HG03354 (cell line): ENCODE measurements around the gene TTLL5.

Source experiments
- ATAC-seq: cut with Tn5 transposase; IDR thresholded peaks from one replicate; pipeline ENCODE4 v1.9.1; 2021; ENCODE audit warnings: mild to moderate bottlenecking; ENCODE audit not compliant: unreplicated experiment, poor library complexity, severe bottlenecking

Gene TTLL5

GRCh38 chr14:75851574-75851866, 190.5 kb downstream of the TTLL5 start:
- no peak for ATAC-seq

- ATAC-seq, result no peak
Observed at GRCh38 chr14:75854111-75854799, 193.2 kb downstream of the TTLL5 start.

GRCh38 chr14:75857199-75857598, 196.2 kb downstream of the TTLL5 start:
- ATAC-seq, result no peak

- no peak for ATAC-seq
Observed at GRCh38 chr14:75858362-75858761, 197.3 kb downstream of the TTLL5 start.

GRCh38 chr14:75859746-75860145, 198.7 kb downstream of the TTLL5 start:
- ATAC-seq, result no peak

GRCh38 chr14:75860561-75861160, 199.6 kb downstream of the TTLL5 start:
- ATAC-seq, result no peak

GRCh38 chr14:75861161-75861621, 200.1 kb downstream of the TTLL5 start:
- no peak for ATAC-seq

GRCh38 chr14:75863221-75863620, 202.2 kb downstream of the TTLL5 start:
- no peak for ATAC-seq

GRCh38 chr14:75864352-75864751, 203.3 kb downstream of the TTLL5 start:
- no peak for ATAC-seq

- ATAC-seq, result no peak
Observed at GRCh38 chr14:75865531-75865930, 204.5 kb downstream of the TTLL5 start.

- ATAC-seq, result no peak
Observed at GRCh38 chr14:75866970-75867369, 205.9 kb downstream of the TTLL5 start.

- ATAC-seq, result no peak
Observed at GRCh38 chr14:75871181-75871880, 210.3 kb downstream of the TTLL5 start.

- ATAC-seq, result peak; percentile 98
Observed at GRCh38 chr14:75875958-75876357, 214.9 kb downstream of the TTLL5 start.

- ATAC-seq, result no peak
Observed at GRCh38 chr14:75876530-75876929, 215.5 kb downstream of the TTLL5 start.

GRCh38 chr14:75877292-75877691, 216.2 kb downstream of the TTLL5 start:
- ATAC-seq, result no peak

- no peak for ATAC-seq
Observed at GRCh38 chr14:75877884-75878283, 216.8 kb downstream of the TTLL5 start.

- no peak for ATAC-seq
Observed at GRCh38 chr14:75879031-75879430, 218.0 kb downstream of the TTLL5 start.

GRCh38 chr14:75880512-75880911, 219.5 kb downstream of the TTLL5 start:
- no peak for ATAC-seq

- ATAC-seq, result no peak
Observed at GRCh38 chr14:75881994-75882393, 220.9 kb downstream of the TTLL5 start.

- ATAC-seq, result no peak
Observed at GRCh38 chr14:75884198-75884611, 223.2 kb downstream of the TTLL5 start.

- no peak for ATAC-seq
Observed at GRCh38 chr14:75885829-75886228, 224.8 kb downstream of the TTLL5 start.
